Hippocampal formation (tissue), 2 donors: Measurements from ENCODE around the gene PEX11A.
"Not testable (repeated sequence)": the region's sequence is repeated elsewhere in the genome, so short reads cannot be mapped to it uniquely, and the experiment has no call there.

Source experiments
- DNase-seq, 2 donors: peaks; one replicate each; lab custom pipeline; 2025; lab: John Stamatoyannopoulos, UW

Gene PEX11A

GRCh38 chr15:89690276-89691218, at the start of gene PEX11A, which contains the start of gene WDR93:
TSS of gene PEX11A (minus strand) at chr15:89690754. CDS start at chr15:89690632, 122 bp downstream.
TSS of gene WDR93 (plus strand) at chr15:89690811. CDS start at chr15:89701747, 10,936 bp downstream.
- DNase-seq: peak; percentile 20 to 45

DNA sequence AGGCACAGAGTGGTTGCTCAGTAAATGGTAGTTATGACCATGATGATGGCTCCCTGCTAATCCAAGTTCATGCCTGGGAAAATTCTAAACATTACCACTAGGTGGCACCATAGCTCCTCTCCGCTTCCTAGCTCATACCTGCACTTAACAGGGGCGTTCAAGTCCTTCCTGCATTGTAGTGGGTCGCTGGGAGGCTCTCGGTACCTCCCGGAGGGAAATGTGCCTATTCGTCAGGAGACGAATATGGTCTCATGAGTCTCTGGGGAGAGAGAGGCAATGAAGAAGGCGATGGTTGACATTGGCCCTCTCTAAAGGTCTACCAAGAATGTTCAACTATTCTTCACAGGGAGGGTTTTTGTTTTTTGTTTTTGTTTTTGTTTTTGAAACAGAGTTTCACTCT, 49.6 kb upstream of the PEX11A start:
- DNase-seq: peak; percentile 17 to 55

GRCh38 chr15:89735773-89736172, 45.2 kb upstream of the PEX11A start:
- no peak for DNase-seq

GRCh38 chr15:89732451-89733172, 42.1 kb upstream of the PEX11A start:
- DNase-seq: no peak

DNA sequence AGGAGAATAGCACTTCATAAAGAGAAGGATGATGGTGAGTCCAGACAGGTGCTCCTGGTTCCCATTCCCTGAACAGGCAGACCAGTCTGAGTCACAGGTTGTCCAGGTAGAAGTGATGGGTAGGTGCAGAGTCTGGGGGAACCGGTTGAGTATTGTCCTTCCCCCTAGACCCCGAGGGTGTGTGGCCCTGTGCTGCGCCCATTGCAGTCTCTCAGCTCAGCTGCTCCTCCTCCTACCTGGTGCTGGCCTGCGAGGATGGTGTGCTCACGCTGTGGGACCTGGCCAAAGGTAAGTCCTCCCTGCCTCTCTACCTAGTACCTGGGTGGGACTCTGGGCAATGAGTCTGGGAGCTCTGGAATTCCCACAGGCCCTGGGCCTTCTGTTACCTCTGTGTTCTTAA, 40.7 kb upstream of the PEX11A start:
- DNase-seq: no peak

- DNase-seq: no peak
Measured at GRCh38 chr15:89728254-89728653, 37.7 kb upstream of the PEX11A start.

- no peak for DNase-seq
Measured at GRCh38 chr15:89725064-89725463, 34.5 kb upstream of the PEX11A start.

- DNase-seq: no peak
Measured at GRCh38 chr15:89724621-89725020, 34.1 kb upstream of the PEX11A start.

DNA sequence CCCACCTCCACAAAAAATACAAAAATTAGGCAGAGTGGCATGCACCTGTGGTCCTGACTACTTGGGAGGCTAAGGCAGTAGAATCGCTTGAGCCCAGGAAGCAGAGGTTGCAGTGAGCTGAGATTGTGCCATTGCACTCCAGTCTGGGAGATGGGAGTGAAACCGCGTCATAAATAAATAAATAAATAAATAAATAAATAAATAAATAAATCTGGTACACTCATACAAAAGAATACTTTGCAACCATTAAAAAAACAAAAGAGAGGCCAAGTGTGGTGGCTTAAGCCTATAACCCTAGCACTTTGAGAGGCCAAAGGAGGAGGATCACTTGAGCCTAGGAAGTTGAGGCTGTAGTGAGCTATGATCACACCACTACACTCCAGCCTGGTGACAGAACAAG, 32.5 kb upstream of the PEX11A start:
- no peak for DNase-seq

DNA sequence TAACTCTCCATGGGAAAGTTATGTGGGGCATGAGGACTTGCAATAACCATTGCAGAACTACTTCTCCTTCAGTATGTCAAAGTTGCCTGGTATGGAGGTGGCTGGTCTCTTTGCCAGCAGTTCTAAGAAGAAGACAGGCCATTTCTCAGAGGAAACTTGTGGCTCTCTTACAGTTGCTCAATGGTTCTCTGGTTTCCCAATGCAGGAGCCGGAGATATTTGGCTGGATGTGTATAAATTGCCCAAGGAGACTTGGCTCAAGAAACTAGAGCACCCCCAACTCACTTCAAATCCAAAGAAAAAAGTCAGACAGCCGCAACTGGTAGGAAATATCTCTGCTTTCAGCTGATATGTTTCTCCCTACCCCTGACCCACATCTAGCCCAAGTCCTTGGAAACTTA, 24.2 kb upstream of the PEX11A start:
- DNase-seq: no peak

- DNase-seq: no peak
Measured at GRCh38 chr15:89707577-89707976, 17.0 kb upstream of the PEX11A start.

GRCh38 chr15:89704411-89704810, 13.9 kb upstream of the PEX11A start:
- no peak for DNase-seq

DNA sequence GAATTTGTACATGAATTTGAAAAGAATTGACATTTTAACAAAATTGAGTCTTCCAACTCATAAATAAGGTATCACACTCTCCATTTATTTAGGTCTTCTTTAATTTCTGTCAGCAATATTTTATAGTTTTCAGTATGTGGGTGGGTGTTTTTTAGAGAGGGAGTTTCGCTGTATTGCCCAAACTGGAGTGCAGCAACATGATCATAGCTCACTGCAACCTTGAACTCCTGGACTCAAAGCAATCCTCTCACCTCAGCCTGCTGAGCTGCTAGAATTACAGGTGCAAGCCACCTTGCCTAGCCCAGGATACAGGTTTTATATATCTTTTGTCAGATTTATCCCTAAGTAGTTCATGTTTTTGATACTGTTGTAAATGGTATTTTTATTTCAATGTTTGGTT, 4.6 kb upstream of the PEX11A start:
- no peak for DNase-seq

DNA sequence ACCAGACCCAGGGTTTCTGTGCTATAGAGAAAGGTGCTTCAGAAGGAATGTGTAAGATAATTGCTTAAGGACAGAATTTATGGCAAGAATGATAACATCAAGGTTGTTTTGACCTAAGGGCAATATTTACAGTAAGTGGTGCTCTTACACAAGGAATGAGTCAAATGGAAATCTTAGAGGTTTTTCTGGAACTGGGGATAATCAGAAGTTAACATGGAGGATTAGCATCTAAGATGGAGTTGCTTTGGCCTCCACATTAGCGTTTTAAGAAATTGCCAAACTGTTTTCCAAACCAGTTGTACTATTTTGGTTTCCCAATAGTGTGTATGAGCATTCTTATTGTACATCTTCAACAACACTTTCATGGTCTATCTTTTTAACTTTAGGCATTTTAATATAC, 3.1 kb upstream of the PEX11A start:
- no peak for DNase-seq

DNA sequence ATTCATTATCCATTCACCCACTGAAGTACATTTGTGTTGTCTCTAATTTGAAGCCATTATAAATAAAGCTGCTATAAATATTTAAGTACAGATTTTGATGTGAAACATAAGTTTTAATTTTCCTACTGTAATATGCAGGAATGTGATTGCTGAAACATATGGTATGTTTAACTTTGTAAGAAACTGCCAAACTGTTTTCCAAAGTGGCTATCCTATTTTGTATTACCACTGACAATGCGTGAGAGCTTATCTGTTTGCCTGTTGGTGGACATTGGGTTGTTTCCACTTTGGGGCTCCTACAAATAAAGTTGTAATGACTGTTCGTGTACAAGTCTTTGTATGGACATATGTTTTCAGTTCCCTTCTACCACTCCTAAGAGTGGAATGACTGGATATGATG, 2.5 kb upstream of the PEX11A start:
- no peak for DNase-seq

DNA sequence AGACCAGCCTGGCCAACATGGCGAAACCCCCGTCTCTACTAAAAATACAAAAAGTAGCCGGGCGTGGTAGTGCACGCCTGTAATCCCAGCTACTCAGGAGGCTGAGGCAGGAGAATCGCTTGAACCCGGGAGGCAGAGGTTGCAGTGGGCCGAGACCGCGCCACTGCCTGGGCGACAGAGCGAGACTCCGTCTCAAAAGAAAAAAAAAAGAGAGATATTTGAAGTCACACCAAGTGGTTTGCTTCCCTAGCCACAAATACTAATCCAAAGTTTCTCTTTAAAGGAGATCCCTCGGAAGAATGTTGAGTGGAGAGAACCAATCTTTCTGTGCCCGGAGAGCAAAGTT, 651 bp downstream of the PEX11A start:
- DNase-seq: not testable (repeated sequence)

DNA sequence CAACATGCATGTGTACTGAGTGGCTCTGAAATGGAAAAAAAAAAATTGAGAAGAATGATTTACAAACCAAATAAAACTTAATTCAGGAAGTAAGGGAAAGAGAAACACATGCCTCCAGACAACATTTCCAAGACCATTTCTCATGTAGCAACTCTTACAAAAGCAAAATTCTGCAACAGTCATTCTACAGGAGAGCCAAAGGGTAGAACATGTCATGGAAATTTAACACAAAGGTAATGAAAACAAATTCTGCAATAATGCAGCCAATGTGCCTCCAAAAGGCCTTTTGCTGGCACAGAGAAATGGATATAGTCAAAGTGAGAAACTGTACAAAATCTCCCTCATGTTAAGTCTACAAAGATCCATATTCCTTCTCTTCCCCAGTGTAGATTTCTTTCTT, 4.0 kb downstream of the PEX11A start:
- DNase-seq: no peak

DNA sequence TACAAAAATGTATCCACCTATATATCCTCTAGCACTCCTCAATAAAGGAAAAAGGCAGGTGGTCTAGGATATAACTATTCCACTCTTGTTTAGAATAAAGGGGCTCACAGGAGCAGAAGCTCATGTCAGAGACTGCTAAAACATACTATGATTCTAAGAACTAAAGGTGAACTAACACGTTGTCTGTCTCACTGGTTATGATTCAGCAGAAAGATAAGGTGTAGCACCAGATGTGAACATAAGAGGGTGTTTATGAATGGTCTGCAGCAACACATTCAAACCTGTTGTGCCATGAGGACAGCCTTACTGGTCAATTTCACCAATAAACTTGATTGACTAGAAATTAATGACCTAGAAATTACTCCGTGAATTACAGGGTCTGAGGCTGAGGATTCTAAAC, 4.6 kb downstream of the PEX11A start:
- no peak for DNase-seq

- no peak for DNase-seq
Measured at GRCh38 chr15:89681146-89681545, 9.4 kb downstream of the PEX11A start.

DNA sequence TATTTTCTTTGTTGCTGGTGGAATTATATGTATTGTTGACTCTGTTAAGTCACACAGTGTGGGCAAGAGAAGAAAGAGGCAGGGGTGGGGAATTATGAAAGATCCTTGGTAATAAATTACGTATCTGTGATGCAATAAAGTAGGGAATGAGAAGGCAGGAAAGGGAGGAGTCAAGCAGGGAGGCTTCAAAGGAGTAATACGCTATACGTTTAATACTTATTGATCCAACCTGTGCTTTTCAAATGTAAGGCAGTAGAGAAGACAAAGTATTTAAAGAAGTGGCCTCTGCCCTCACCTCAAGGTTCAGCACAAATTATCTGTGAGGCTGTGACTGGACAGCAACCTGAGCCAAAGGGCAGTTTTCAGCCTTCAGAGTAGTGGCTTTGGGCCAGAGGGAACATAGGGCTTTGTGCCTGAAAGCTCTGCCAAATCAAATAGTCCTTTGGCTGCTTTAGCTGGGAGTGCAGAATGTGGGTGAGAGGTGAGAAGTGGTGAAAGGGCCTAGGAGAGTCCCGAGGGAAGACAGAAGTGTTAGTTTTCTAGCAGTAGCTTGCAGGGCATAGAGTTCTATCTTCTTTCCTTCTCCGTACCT, 10.2 kb downstream of the PEX11A start:
- peak in 1 of 2 donors; percentile 63 for DNase-seq

DNA sequence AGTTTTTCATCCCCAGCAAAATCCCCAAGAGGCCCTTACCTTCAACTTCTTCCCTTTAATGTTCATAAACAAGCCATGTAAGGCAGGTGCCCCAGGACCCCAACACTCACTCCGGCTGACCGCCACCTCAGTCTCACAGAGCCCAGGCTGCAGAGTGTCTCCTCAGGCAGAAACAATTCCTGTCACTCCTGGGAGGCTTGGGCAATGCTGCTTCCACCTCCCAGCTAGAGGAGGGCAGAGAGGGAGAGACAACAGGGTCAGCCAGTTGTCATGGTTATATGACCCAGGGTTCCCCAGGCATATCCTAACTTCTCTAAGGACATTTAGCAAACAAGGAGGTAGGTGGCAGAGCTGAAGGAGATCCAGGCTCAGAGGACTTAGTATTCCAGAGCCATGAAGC, 11.3 kb downstream of the PEX11A start, which contains the start of gene PLIN1:
Gene PLIN1, minus strand, starts transcription at position 156 of the 400 bp plus-strand sequence. CDS start 1,878 bp downstream, outside the sequence.
- DNase-seq: no peak

DNA sequence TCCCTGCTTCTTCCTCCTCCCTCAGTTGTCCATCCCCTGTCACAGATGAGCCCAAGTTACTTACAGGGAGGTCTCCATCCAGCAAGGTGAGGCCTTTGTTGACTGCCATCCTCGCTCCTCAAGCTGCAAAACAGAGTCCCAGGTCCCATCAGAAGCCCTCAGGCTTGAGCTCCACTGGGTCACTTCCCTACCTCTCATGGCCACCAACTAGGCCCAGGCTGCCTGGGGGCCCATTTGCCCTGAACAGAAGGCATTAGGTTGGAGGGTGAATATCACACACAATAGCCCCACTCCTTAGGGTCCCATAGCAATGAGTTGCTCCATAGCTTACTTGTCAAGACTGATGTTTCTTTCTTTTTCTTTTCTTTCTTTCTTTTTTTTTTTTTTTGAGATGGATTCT, 13.2 kb downstream of the PEX11A start:
- DNase-seq: no peak

DNA sequence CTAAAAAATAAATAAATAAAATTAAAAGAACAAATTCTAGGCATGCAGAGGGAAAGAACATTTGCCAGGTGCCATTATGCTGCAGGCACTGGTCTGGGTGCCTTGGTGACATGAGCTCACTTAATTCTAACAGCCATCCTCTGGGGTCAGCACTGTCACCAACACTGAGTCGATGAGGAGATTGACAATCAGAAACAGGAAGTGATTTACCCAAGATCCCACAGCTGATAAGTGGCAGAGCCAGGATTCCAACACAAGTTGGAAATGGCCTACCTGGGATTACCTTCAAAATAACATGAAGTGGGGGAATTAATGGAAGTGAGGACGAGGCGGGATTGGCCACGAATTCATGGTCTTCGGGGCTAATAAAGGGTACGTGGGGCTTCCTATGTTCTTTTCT, 14.9 kb downstream of the PEX11A start:
- no peak for DNase-seq
